Smooth muscle cell (in vitro differentiated cells): ENCODE results near the gene FICD. TPM values are rescaled to one million over a fixed set of nuclear protein-coding genes. Genes with fewer than 3 reads are reported as not detected.

Experiments
- DNase-seq: peaks from one replicate; lab custom pipeline; 2025; ENCODE audit not compliant: unreplicated experiment; lab: John Stamatoyannopoulos, UW
- H2AFZ ChIP-seq: fragments of 200-600 bp; sonication (generic); 2 replicates; pipeline ENCODE4 v1.6.0; 2016; ENCODE audit warnings: antibody characterized with exemption, low read depth, mild to moderate bottlenecking
- H3F3A ChIP-seq: fragments of 200-600 bp; sonication (generic); 2 replicates; pipeline ENCODE4 v1.6.0; 2017; ENCODE audit warnings: antibody characterized with exemption, low read depth
- H3K27ac ChIP-seq: fragments of 200-600 bp; sonication (generic); 2 replicates; pipeline ENCODE4 v1.5.1; 2016; ENCODE audit warnings: low read depth, mild to moderate bottlenecking
- H3K27me3 ChIP-seq: fragments of 200-600 bp; sonication (generic); 2 replicates; pipeline ENCODE4 v1.6.1; 2016; ENCODE audit warnings: low read depth, mild to moderate bottlenecking
- H3K36me3 ChIP-seq: fragments of 200-600 bp; sonication (generic); 2 replicates; pipeline ENCODE4 v1.5.1; 2016; ENCODE audit warnings: low read depth
- H3K4me1 ChIP-seq: fragments of 200-600 bp; sonication (generic); 2 replicates; pipeline ENCODE4 v1.5.1; 2016; ENCODE audit warnings: low read depth
- H3K4me2 ChIP-seq: fragments of 200-600 bp; sonication (generic); 2 replicates; pipeline ENCODE4 v1.6.0; 2016; ENCODE audit warnings: mild to moderate bottlenecking
- H3K4me3 ChIP-seq: fragments of 200-600 bp; sonication (generic); 2 replicates; pipeline ENCODE4 v1.5.1; 2016; ENCODE audit warnings: mild to moderate bottlenecking
- H3K79me2 ChIP-seq: fragments of 200-600 bp; sonication (generic); 2 replicates; pipeline ENCODE4 v1.6.0; 2016; ENCODE audit warnings: low read depth, mild to moderate bottlenecking
- H3K9ac ChIP-seq: fragments of 200-600 bp; sonication (generic); 2 replicates; pipeline ENCODE4 v1.6.0; 2016; ENCODE audit warnings: low read depth
- H3K9me3 ChIP-seq: fragments of 200-600 bp; sonication (generic); replicated peaks from 2 replicates; pipeline ENCODE4 v1.5.1; 2016; ENCODE audit warnings: low read depth
- H4K20me1 ChIP-seq: fragments of 200-600 bp; sonication (generic); 2 replicates; pipeline ENCODE4 v1.6.0; 2016; ENCODE audit warnings: low read depth
- CTCF ChIP-seq: fragments of 200-600 bp; sonication (generic); IDR thresholded peaks from 2 replicates; pipeline ENCODE4 v1.5.1; 2017; ENCODE audit warnings: borderline replicate concordance, mild to moderate bottlenecking, antibody characterized with exemption; ENCODE audit not compliant: insufficient read depth, poor library complexity, severe bottlenecking
- WGBS: methylation state at CpG from one replicate; pipeline ENCODE4 v1.1.7; 2016; ENCODE audit warnings: low lambda C conversion rate; 5-methylcytosine and 5-hydroxymethylcytosine counted together
- polyA plus RNA-seq: library from polyadenylated mRNA; unstranded; fragments of >200 nt; fragmentation: Nextera tagmentation; extraction: Ambion mirVana; gene quantifications from 2 replicates; pipeline ENCODE4 v1.2.1, GENCODE V29; 2016
- total RNA-seq: library from RNA; depleted of rRNA; stranded (reverse); fragments of >200 nt; gene quantifications from 2 replicates; pipeline ENCODE4 v1.2.3, GENCODE V29; 2014

FICD gene
- total and polyA plus RNA-seq, 2 experiments from 2014 or later: 6.8 to 7.5 TPM

GRCh38 chr12:108518101-108518715, 3.1 kb downstream of the FICD start:
- Histone ChIP-seq H3K9ac (no peak overlapping the region), H3K4me3 (no peak overlapping the region), H3K9me3 (no peaks in the 10 kb centered on the region), H3K4me2 (no peak overlapping the region), H3K4me1 (peaks cover 9% of the 10 kb centered on the region), H3K36me3 (peaks cover 11% of the 10 kb centered on the region), H3K79me2 (no peaks in the 10 kb centered on the region), H3K27me3 (no peaks in the 10 kb centered on the region), H3K27ac (no peak overlapping the region), H3F3A (no peaks in the 10 kb centered on the region), H2AFZ (no peak overlapping the region), H4K20me1 (peaks cover 4% of the 10 kb centered on the region)
- no peak for DNase-seq
- no peak for TF ChIP-seq CTCF
- WGBS: 96% methylated on average over 24 of the region's 24 CpGs

GRCh38 chr12:108518716-108519496, 3.8 kb downstream of the FICD start:
- Histone ChIP-seq H2AFZ (no peak overlapping the region), H3F3A (no peaks in the 10 kb centered on the region), H3K4me3 (no peak overlapping the region), H3K27me3 (no peaks in the 10 kb centered on the region), H3K36me3 (peaks cover 11% of the 10 kb centered on the region), H3K4me2 (no peak overlapping the region), H3K4me1 (peaks cover 9% of the 10 kb centered on the region), H3K9ac (no peak overlapping the region), H4K20me1 (peaks cover 4% of the 10 kb centered on the region), H3K27ac (no peak overlapping the region), H3K79me2 (no peaks in the 10 kb centered on the region), H3K9me3 (no peaks in the 10 kb centered on the region)
- TF ChIP-seq CTCF: no peak
- DNase-seq: no peak
- WGBS: 97% methylated on average over 39 of the region's 39 CpGs

GRCh38 chr12:108519558-108519957, 4.5 kb downstream of the FICD start:
- no peaks in the 10 kb centered on the region for H3K27me3 ChIP-seq
- H3K36me3 ChIP-seq: peaks cover 12% of the 10 kb centered on the region
- H3K27ac ChIP-seq: no peak overlapping the region
- no peak for TF ChIP-seq CTCF
- H4K20me1 ChIP-seq: peaks cover 4% of the 10 kb centered on the region
- H3K79me2 ChIP-seq: no peaks in the 10 kb centered on the region
- no peak overlapping the region for H2AFZ ChIP-seq
- 86% methylated on average over 4 of the region's 4 CpGs for WGBS
- H3K9ac ChIP-seq: no peak overlapping the region
- H3K4me2 ChIP-seq: no peak overlapping the region
- no peaks in the 10 kb centered on the region for H3K9me3 ChIP-seq
- H3K4me3 ChIP-seq: no peak overlapping the region
- no peaks in the 10 kb centered on the region for H3F3A ChIP-seq
- H3K4me1 ChIP-seq: peaks cover 9% of the 10 kb centered on the region
- DNase-seq: no peak
